Pancreas (tissue), 10 donors: ENCODE results near the gene TMOD1. TPM values are rescaled to one million over a fixed set of nuclear protein-coding genes. Genes with fewer than 3 reads are reported as not detected.
"Not testable (repeated sequence)": the region's sequence is repeated elsewhere in the genome, so short reads cannot be mapped to it uniquely, and the experiment has no call there.

Experiments used
- ATAC-seq, 4 donors: fragments of 200-7000 bp; cut with Tn5 transposase; one replicate each; pipeline versions ENCODE4 v1.8.0 to v1.9.1; 2020; ENCODE audit warnings: mild to moderate bottlenecking in 4 of 4, moderate library complexity in 4 of 4
- DNase-seq, 6 donors: peaks; one replicate each; pipeline ENCODE4 v3.0.0-alpha.2; 2020
- FAIRE-seq: peaks from 2 replicates; lab custom pipeline; 2012; peaks lifted over from hg19 to GRCh38; lab: Jason Lieb, UNC
- H3K27ac ChIP-seq, 4 donors: fragments of 200-600 bp; sonication (generic); 1 replicate in 3 of 4; 2 replicates in 1 of 4; pipeline versions ENCODE4 v1.5.0 to v1.8.0; 2020
- H3K27me3 ChIP-seq, 4 donors: fragments of 200-600 bp; one replicate each; pipeline ENCODE4 v1.8.0; 2021
- H3K36me3 ChIP-seq, 3 donors: fragments of 200-600 bp; sonication (generic) in 1 of 3; one replicate each; pipeline versions ENCODE4 v1.5.0 to v1.8.0; 2020 to 2021
- H3K4me1 ChIP-seq, 3 donors: fragments of 200-600 bp; one replicate each; pipeline ENCODE4 v1.8.0; 2021
- H3K4me3 ChIP-seq, 4 donors: fragments of 200-600 bp; sonication (generic) in 2 of 4; one replicate each; pipeline versions ENCODE4 v1.5.0 to v1.8.0; 2020 to 2021
- H3K9me3 ChIP-seq, 4 donors: fragments of 200-600 bp; one replicate each; pipeline ENCODE4 v1.8.0; 2021
- WGBS, 2 donors: extraction: QIAGEN DNeasy Blood & Tissue Kit; methylation state at CpG; one replicate each; pipeline ENCODE4 v1.1.7; 2013; 5-methylcytosine and 5-hydroxymethylcytosine counted together
- intact Hi-C, 3 donors: fragments of 100-400 bp; cut with DNase I; formaldehyde crosslinking; loops; one replicate each; pipeline versions ENCODE4 v1.11.1 to v1.14.2; 2022
- polyA plus RNA-seq, 2 donors: library from polyadenylated mRNA; stranded (reverse); fragments of 200-250 nt; gene quantifications; one replicate each; pipeline ENCODE4 v1.2.3, GENCODE V29; 2013
- total RNA-seq, 6 donors: library from RNA; stranded (reverse); fragmentation: NEBNext Ultra II Directional in 4 of 6; extraction: Animal tissue kit (Norgen Biotek cat#: 25700) in 4 of 6; gene quantifications; one replicate each; pipeline versions ENCODE4 v1.2.1 to v1.2.4, GENCODE V29; 2021 to 2023
- TF ChIP-seq, protein P1 (sequence below), 4 donors: fragments of 200-600 bp; sonication (generic) in 3 of 4; IDR thresholded peaks; one replicate each; pipeline versions ENCODE4 v1.5.0 to v1.8.0; 2021; ENCODE audit warnings: antibody characterized with exemption in 4 of 4
- donor health status: healthy with polysubstance abuse.
- donor health status: DM: no; HTN: no; CAD: no; lungs with moderate emphysema.
- donor health status: DM: no; HTN: no; CAD: no.
- donor health status: control.
- donor health status: control.
- donor health status: Bipolar disorder and iron deficiency.
- donor health status: DM: yes; HTN: yes; CAD: no.
- donor health status: DM: no; HTN: no; CAD: no.
- donor health status: DM: no; HTN: no; CAD: no.
- donor health status: DM: yes; HTN: yes; CAD: no.

Gene TMOD1
- total RNA-seq (10 to 100 TPM in 4 of 6 donors, 1 to 10 TPM in 2; 8.4 to 17.0 (median 11.7) TPM), polyA plus RNA-seq (10 to 100 TPM; 12.2 to 28.7 TPM)

DNA sequence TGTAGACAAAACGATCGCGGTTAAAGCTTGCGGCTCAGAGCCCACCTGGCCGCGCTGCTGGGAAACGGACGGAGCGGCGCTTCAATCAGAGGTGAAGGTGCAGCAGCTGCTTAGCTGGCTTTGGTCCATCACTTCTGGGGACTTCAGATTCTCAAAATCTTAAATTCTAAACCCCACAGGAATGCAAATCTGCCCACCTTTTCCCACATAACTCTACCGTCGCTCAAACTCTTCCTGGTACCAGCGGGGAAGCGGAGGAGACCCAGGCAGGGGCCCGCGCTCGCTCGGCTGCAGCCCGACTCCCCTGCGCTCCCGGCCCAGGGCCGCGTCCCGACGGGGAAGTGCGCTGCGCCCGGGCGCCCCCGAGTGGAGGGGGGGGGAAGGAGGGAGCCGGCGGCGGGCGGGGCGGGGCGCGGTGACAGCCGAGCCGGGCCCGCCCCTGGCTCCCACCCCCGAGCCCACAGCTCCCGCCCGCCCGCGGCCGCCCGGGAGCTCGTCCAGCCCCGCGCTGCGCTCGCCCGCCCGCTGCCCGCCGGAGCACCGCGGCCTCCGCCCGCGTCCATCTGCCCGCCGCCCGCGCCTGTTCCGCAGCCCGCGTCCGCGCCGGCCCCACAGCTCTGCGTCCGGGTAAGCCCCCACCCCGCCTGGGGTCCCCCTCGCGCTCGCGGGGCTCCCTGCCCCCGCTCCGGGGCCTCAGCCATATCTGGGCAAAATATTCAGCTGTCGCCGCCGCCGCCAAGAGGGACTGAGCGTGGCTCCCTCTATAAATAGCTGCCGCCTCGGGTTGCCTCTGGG, at the start of gene TMOD1:
TMOD1 (plus strand) TSS at position 490 of the 795 bp plus-strand sequence. CDS start 22,523 bp downstream, outside the sequence.
- Histone ChIP-seq H3K27me3 (no peaks in the 10 kb centered on the region), H3K9me3 (no peaks in the 10 kb centered on the region), H3K36me3 (peaks cover 0 to under 1% (median 0%) of the 10 kb centered on the region in 3 donors), H3K27ac (peak within 1 kb of the TSS; percentile 58 to 84 (median 69)), H3K4me3 (peak within 1 kb of the TSS; percentile 65 to 86 (median 75)), H3K4me1 (peaks cover 7 to 22% (median 18%) of the 10 kb centered on the region in 3 donors)
- 0 to 1% methylated on average over 42 to 87 of the region's 87 CpGs for WGBS, 2 donors
- FAIRE-seq, result no peak
- DNase-seq, result peak; percentile 78 to 94 (median 84)
- intact Hi-C loops, result no loop called here
- TF ChIP-seq, protein P1, sequence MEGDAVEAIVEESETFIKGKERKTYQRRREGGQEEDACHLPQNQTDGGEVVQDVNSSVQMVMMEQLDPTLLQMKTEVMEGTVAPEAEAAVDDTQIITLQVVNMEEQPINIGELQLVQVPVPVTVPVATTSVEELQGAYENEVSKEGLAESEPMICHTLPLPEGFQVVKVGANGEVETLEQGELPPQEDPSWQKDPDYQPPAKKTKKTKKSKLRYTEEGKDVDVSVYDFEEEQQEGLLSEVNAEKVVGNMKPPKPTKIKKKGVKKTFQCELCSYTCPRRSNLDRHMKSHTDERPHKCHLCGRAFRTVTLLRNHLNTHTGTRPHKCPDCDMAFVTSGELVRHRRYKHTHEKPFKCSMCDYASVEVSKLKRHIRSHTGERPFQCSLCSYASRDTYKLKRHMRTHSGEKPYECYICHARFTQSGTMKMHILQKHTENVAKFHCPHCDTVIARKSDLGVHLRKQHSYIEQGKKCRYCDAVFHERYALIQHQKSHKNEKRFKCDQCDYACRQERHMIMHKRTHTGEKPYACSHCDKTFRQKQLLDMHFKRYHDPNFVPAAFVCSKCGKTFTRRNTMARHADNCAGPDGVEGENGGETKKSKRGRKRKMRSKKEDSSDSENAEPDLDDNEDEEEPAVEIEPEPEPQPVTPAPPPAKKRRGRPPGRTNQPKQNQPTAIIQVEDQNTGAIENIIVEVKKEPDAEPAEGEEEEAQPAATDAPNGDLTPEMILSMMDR (IDR thresholded peaks at IDR 0.05), result no peak
- peak; percentile 80 to 86 (median 84) for ATAC-seq

DNA sequence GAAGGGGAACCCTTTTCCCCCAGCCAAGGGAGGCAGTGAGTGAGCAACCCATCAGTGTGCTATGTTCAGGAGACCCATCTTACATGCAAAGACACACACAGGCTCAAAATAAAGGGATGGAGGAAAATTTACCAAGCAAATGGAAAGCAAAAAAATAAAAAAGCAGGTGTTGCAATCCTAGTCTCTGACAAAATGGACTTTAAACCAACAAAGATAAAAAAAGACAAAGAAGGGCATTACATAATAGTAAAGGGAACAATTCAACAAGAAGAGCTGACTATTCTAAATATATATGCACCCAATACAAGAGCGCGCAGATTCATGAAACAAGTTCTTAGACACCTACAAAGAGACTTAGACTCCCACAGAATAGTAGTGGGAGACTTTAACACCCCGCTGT, 47.9 kb upstream of the TMOD1 start:
- intact Hi-C loops, H3K36me3 ChIP-seq, H3K27me3 ChIP-seq, DNase-seq, H3K4me3 ChIP-seq, H3K4me1 ChIP-seq, FAIRE-seq, ATAC-seq, H3K27ac ChIP-seq, H3K9me3 ChIP-seq: not testable (repeated sequence)
- WGBS, 2 donors, result 95 to 98% methylated on average over 3 of the region's 3 CpGs

DNA sequence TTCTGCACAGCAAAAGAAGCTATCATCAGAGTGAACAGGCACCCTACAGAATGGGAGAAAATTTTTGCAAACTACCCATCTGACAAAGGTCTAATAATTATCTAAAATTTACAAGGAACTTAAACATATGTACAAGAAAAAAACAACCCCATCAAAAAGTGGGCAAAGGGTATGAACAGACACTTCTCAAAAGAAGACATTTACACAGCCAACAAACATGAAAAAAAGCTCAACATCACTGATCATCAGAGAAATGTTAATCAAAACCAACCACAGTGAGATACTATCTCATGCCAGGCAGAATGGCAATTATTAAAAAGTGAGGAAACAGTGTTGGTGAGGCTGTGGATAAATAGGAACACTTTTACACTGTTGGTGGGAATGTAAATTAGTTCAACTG, 44.6 kb upstream of the TMOD1 start:
- H3K4me1 ChIP-seq, FAIRE-seq, H3K27ac ChIP-seq, H3K4me3 ChIP-seq, H3K9me3 ChIP-seq, ATAC-seq, intact Hi-C loops, H3K27me3 ChIP-seq, DNase-seq, H3K36me3 ChIP-seq: not testable (repeated sequence)

DNA sequence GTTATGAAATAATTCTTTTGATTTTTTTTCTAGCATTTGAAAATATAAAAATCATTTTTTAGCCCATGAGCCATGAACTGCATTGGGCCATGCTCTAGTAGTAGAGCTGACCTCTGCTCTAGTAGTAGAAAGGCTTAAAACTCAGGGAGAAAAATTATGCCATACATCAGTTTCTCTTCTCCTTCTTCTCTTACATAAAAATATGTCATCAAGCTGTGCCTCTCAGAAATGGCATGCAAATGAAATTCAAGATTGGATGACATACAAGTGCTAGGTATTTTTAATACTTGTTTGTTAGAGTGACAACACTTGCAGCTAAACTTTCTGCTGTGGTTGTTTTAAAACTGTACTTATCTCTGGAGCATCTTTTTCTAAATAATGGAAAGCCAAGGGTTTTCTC, 42.1 kb upstream of the TMOD1 start:
- TF ChIP-seq, protein P1 (IDR thresholded peaks at IDR 0.05), result no peak
- DNase-seq, result no peak
- Histone ChIP-seq H3K27ac (no peak overlapping the region), H3K4me1 (no peaks in the 10 kb centered on the region), H3K27me3 (no peaks in the 10 kb centered on the region), H3K9me3 (no peaks in the 10 kb centered on the region), H3K36me3 (no peaks in the 10 kb centered on the region), H3K4me3 (no peak overlapping the region)
- no peak for ATAC-seq
- FAIRE-seq, result no peak
- intact Hi-C loops, result no loop called here

DNA sequence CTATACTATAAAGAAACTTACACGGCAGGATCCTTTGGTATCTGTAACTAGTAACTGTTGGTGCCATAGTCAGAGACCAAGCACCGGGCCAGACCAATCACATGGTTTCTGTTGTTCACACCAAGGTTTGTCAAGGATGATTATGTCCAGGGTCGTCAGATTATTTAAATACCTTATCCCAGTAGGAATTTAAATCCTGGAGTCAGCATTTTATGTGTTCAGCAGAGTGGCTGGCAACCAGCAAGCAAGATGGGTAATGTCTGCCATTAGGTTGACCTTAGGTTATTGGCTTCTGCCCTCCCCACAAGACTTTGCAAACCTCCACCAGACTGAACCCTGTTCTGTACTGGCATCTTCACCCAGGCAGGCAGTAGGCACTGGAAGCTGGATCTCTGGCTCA, 39.3 kb upstream of the TMOD1 start:
- no peak overlapping the region for H3K27ac ChIP-seq
- H3K27me3 ChIP-seq, result no peaks in the 10 kb centered on the region
- peaks cover 0 to 11% (median 0%) of the 10 kb centered on the region in 3 donors for H3K36me3 ChIP-seq
- WGBS, 2 donors, result 79 to 81% methylated on average over 3 of the region's 3 CpGs
- intact Hi-C loops, result loop anchor here in 1 of 3 donors (10.0 kb wide), 1 partner anchor 133 kb away; no protein-coding TSS in a partner anchor
- H3K9me3 ChIP-seq, result no peaks in the 10 kb centered on the region
- no peak overlapping the region for H3K4me3 ChIP-seq
- no peaks in the 10 kb centered on the region for H3K4me1 ChIP-seq
- TF ChIP-seq, protein P1 (IDR thresholded peaks at IDR 0.05), result no peak
- ATAC-seq (no peak), FAIRE-seq (no peak), DNase-seq (no peak)

DNA sequence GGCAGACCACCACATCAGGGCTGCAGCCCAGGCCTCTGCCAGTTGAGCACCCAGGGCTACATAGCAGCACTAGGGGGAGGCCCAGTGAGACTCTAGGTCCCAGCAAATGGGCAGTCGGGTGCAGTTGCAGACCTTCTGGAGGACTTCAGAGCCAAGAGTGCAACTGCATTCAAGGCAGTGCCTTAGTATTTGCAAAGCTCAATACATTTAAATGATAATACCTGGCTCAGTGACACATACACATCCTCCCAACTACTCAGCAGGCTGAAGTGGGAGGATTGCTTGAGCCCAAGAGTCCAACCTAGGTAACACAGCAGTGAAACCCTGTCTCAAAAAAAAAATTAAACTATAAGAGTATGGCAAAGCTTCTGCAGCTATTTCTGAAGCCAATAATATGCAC, 38.6 kb upstream of the TMOD1 start:
- 87 to 96% methylated on average over 1 of the region's 1 CpG for WGBS, 2 donors
- H3K9me3 ChIP-seq, result no peaks in the 10 kb centered on the region
- no peak for ATAC-seq
- no peak overlapping the region for H3K27ac ChIP-seq
- H3K4me3 ChIP-seq, result no peak overlapping the region
- intact Hi-C loops, result loop anchor here in 1 of 3 donors (10.0 kb wide), 1 partner anchor 132 kb away; no protein-coding TSS in a partner anchor
- TF ChIP-seq, protein P1 (IDR thresholded peaks at IDR 0.05), result no peak
- no peak for FAIRE-seq
- H3K36me3 ChIP-seq, result peaks cover 0 to 11% (median 0%) of the 10 kb centered on the region in 3 donors
- DNase-seq, result no peak
- H3K27me3 ChIP-seq, result no peaks in the 10 kb centered on the region
- no peaks in the 10 kb centered on the region for H3K4me1 ChIP-seq
